Fibroblast of mammary gland (primary cell): ENCODE measurements around the gene TACSTD2.
"Not testable (repeated sequence)": the region's sequence is repeated elsewhere in the genome, so short reads cannot be mapped to it uniquely, and the experiment has no call there.

Experiments
- DNase-seq: peaks from one replicate; pipeline ENCODE4 v3.0.0-alpha.2; 2010; ENCODE audit warnings: low read depth
- H3K4me3 ChIP-seq: 2 replicates; pipeline ENCODE4 v1.5.1; 2011; ENCODE audit warnings: low read depth, mild to moderate bottlenecking, low read length, moderate library complexity; ENCODE audit not compliant: control insufficient read depth
- TF ChIP-seq, protein P1 (sequence below): conservative IDR thresholded peaks from 2 replicates; pipeline ENCODE4 v1.5.1; 2011; ENCODE audit warnings: low read depth, low read length, inconsistent platforms; ENCODE audit not compliant: control insufficient read depth, insufficient read depth

TACSTD2 gene

DNA sequence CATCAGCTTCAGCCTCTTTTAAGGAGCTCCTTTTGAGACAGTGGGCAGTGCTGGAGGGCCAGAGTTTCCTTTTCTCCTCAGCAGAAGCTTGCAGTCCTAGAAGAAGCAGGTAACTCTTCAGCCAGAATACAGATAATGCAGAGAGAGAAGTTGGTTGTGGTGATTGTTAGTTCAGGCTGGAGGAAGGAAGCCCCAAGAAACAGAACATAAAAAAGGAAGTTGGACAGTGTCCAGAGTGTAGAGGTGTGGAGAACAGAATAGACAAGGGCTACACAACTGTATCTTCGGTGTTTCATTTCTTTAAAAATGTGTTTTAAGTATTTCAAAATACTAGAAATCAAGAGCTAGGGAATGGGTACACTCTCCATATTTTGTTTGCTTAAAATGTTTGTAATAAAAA, 6.4 kb upstream of the TACSTD2 start:
- TF ChIP-seq, protein P1, sequence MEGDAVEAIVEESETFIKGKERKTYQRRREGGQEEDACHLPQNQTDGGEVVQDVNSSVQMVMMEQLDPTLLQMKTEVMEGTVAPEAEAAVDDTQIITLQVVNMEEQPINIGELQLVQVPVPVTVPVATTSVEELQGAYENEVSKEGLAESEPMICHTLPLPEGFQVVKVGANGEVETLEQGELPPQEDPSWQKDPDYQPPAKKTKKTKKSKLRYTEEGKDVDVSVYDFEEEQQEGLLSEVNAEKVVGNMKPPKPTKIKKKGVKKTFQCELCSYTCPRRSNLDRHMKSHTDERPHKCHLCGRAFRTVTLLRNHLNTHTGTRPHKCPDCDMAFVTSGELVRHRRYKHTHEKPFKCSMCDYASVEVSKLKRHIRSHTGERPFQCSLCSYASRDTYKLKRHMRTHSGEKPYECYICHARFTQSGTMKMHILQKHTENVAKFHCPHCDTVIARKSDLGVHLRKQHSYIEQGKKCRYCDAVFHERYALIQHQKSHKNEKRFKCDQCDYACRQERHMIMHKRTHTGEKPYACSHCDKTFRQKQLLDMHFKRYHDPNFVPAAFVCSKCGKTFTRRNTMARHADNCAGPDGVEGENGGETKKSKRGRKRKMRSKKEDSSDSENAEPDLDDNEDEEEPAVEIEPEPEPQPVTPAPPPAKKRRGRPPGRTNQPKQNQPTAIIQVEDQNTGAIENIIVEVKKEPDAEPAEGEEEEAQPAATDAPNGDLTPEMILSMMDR: no peak
- DNase-seq: no peak
- H3K4me3 ChIP-seq: no peak overlapping the region

GRCh38 chr1:58582143-58582542, 5.1 kb upstream of the TACSTD2 start:
- H3K4me3 ChIP-seq, DNase-seq: not testable (repeated sequence)

DNA sequence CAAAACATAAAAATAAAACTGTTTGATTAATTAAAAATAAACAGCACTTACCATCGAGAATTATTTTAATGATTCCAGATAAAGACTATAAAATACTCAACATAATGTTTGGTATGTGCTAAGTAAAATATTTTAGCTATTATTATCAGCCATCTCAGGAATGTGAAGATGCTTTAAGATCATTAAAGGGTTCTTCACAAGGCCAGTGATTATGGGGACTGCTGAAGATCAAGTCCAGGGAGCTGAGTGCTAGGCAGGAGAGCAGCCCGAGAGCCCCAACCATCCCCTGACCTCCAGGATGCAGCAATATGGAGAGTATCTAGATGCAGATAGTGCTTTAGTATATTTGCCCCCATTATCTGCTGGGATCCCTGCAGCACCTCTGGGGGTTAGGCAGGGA, 4.6 kb upstream of the TACSTD2 start:
- no peak overlapping the region for H3K4me3 ChIP-seq
- DNase-seq: no peak
- TF ChIP-seq, protein P1: no peak

- no peak overlapping the region for H3K4me3 ChIP-seq
- DNase-seq: no peak
- TF ChIP-seq, protein P1: no peak
Measured at GRCh38 chr1:58580186-58580585, 3.1 kb upstream of the TACSTD2 start.

DNA sequence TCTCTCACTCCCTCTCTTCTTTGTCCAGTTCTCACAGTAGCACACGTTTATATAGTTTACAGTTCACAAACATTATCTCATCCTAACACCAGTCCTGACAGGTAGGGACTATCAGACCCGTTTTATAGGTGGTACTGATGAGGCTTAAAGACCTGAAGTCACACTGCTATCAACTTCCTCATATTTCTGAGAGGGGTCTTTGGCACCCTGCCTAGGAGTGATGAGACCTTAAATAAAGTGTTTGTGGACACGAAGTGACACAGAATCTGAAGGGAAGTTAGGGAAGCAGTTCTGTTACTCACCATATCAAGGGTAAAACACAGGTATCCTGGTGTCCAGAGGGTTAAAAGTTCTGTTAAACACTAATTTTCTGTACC, 590 bp upstream of the TACSTD2 start:
- DNase-seq: no peak
- no peak overlapping the region for H3K4me3 ChIP-seq

GRCh38 chr1:58576325-58576726, 726 bp downstream of the TACSTD2 start:
- TF ChIP-seq, protein P1: no peak
- no peak for DNase-seq
- H3K4me3 ChIP-seq: peak overlapping the region; percentile 16

More for the DNA sequence above, 590 bp upstream of the TACSTD2 start:
- TF ChIP-seq, protein P1: no peak

DNA sequence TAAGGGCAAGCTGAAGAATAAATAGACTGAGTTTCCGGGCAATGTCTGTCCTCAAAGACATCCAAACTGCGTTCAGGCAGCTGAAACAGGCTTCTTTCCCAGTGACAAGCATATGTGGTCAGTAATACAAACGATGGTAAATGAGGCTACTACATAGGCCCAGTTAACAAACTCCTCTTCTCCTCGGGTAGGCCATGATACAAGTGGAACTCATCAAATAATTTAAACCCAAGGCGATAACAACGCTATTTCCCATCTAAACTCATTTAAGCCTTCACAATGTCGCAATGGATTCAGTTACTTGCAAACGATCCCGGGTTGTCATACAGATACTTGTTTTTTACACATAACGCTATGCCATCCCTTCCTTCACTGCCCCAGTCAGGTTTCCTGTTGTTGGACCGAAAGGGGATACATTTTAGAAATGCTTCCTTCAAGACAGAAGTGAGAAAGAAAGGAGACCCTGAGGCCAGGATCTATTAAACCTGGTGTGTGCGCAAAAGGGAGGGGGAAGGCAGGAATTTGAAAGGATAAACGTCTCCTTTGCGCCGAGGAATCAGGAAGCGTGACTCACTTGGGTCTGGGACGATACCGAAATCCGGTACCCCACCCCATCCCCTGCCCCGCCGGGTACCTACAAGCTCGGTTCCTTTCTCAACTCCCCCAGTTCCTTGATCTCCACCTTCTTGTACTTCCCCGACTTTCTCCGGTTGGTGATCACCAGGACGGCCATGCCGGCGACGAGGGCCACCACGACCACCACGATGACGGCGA, 1.3 kb downstream of the TACSTD2 start:
- H3K4me3 ChIP-seq: no peak overlapping the region
- TF ChIP-seq, protein P1: no peak
- no peak for DNase-seq
